Activated CD4-positive, alpha-beta T cell treated with anti-CD3 and anti-CD28 coated beads, Interleukin-10, Interleukin-2, amounts not matched to agents 100 ng/mL and 50 ng/mL, durations not matched to agents 16 hours and 8 hours (primary cell): Measurements from ENCODE around the gene KLHL14.

Experiments used
- DNase-seq: peaks from one replicate; pipeline ENCODE4 v3.0.0-alpha.2; 2020

Gene KLHL14

DNA sequence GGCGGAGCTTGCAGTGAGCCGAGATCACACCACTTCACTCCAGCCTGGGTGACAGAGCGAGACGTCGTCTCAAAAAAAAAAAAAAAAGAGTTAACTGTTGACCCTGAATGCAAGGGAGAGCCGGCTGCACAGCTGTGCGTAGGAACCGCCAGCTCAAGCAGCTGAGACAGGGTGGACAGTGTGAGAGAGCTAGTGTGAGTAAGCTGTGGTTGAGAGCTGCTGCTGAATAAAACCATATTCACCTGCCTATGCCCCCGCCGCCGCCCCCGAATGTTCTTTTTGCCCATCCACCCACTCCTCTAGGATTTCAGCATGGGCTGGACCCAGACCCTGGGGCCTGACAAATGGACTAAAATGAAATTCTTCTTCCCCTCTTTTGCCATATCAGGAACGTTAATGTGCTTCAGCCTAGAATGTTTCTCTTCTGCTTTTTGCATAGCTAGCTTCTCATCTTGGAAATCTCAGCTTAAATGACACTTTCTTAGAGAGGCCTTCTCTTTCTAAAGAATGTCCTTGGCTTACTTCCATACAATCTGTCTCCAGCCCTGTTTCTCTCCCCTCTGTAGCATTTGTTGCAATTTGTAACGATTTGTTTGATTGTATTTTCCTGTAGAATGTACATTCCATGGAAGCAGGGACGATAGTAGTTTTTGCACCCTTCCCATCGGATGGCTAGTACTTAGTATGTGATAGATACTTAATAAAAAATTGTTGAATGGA, 142.7 kb downstream of the KLHL14 start:
- DNase-seq: no peak

DNA sequence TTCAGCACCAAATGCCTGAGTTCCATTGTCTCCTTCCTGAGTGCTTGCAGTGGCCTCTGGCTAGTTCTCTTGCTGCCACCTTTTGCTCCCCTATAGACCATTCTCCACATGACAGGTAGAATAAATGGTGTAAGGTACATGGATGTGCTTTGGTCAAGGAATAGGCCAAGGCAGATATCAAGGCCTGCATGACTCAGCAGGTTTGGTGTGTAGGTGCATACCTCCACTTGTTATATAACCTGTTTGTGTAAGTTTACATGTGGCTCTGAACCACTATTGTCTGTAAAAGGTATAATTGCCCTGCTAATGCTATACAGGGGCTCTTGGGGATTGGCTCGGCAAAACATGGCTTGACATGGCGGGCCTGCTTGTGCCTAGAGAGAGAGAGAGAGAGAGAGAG, 143.5 kb downstream of the KLHL14 start:
- no peak for DNase-seq

- DNase-seq: no peak
These were observed 148.6 kb downstream of the KLHL14 start for GRCh38 chr18:32624182-32624723.

- no peak for DNase-seq
These were observed 149.3 kb downstream of the KLHL14 start for GRCh38 chr18:32623563-32623962.
